Caco-2 (cell line): ENCODE results near the gene B3GAT1. TPM values are rescaled to one million over a fixed set of nuclear protein-coding genes. Genes with fewer than 3 reads are reported as not detected.

Experiments
- BruUV-seq: library from RNA; stranded (reverse); fragments of 400-500 nt; replicated peaks from 2 replicates; lab custom pipeline; 2021; lab: Mats Ljungman, UMichigan
- CTCF ChIA-PET: fragments of 300-600 bp; sonication (Branson Sonifier 250); formaldehyde crosslinking; loops from one replicate; lab custom pipeline; 2022; ENCODE audit warnings: antibody characterized with exemption; lab: Charles Lee
- POLR2A ChIA-PET: fragments of 300-600 bp; sonication (Branson Sonifier 250); formaldehyde crosslinking; loops from one replicate; lab custom pipeline; 2022; ENCODE audit warnings: antibody characterized with exemption; lab: Charles Lee
- DNase-seq, 2 experiments: peaks; one replicate each; pipeline versions ENCODE4 v3.0.0 to v3.0.0-alpha.2; 2020 to 2022
- H3K27me3 ChIP-seq: replicated peaks from 2 replicates; pipeline ENCODE4 v1.6.0; 2011; ENCODE audit warnings: low read length; ENCODE audit not compliant: control insufficient read depth, insufficient read depth
- H3K36me3 ChIP-seq: 2 replicates; pipeline ENCODE4 v1.5.1; 2011; ENCODE audit warnings: low read length; ENCODE audit not compliant: control insufficient read depth, insufficient read depth
- H3K4me1 ChIP-seq: fragments of 250-450 bp; sonication (Bioruptor Pico); 2 replicates; pipeline ENCODE4 v1.5.1; 2020; ENCODE audit warnings: mild to moderate bottlenecking
- H3K4me3 ChIP-seq: 2 replicates; pipeline ENCODE4 v1.5.1; 2011; ENCODE audit warnings: low read depth, mild to moderate bottlenecking, control low read depth, low read length
- H3K9me3 ChIP-seq: fragments of 250-450 bp; sonication (Bioruptor Pico); 2 replicates; pipeline ENCODE4 v1.5.1; 2020; ENCODE audit warnings: mild to moderate bottlenecking, moderate library complexity
- H3K27ac Mint-ChIP-seq: one replicate; pipeline ENCODE4 v1.8.0; 2022; ENCODE audit warnings: mixed read lengths; ENCODE audit not compliant: unreplicated experiment
- H3K27me3 Mint-ChIP-seq: one replicate; pipeline ENCODE4 v1.8.0; 2022; ENCODE audit warnings: mixed read lengths; ENCODE audit not compliant: insufficient read depth, unreplicated experiment
- H3K36me3 Mint-ChIP-seq: one replicate; pipeline ENCODE4 v1.8.0; 2022; ENCODE audit warnings: mild to moderate bottlenecking, mixed read lengths; ENCODE audit not compliant: insufficient read depth, unreplicated experiment
- H3K4me1 Mint-ChIP-seq: one replicate; pipeline ENCODE4 v1.8.0; 2022; ENCODE audit warnings: low read depth, mixed read lengths; ENCODE audit not compliant: unreplicated experiment
- H3K4me3 Mint-ChIP-seq: one replicate; pipeline ENCODE4 v1.8.0; 2022; ENCODE audit warnings: mild to moderate bottlenecking, moderate library complexity, mixed read lengths; ENCODE audit not compliant: unreplicated experiment
- H3K9me3 Mint-ChIP-seq: one replicate; pipeline ENCODE4 v1.8.0; 2022; ENCODE audit warnings: mixed read lengths; ENCODE audit not compliant: unreplicated experiment
- intact Hi-C: fragments of 100-400 bp; cut with micrococcal nuclease; formaldehyde crosslinking; loops from one replicate; pipeline ENCODE4 v1.10.0; 2022; ENCODE audit not compliant: unreplicated experiment
- total RNA-seq: library from RNA; stranded (reverse); gene quantifications from 2 replicates; pipeline ENCODE4 v1.2.3, GENCODE V29; 2022
- TF ChIP-seq, protein P1 (sequence below), 2 experiments: fragments of 200-600 bp in 1 of 2; IDR thresholded peaks; 1 replicate in 1 of 2; 2 replicates in 1 of 2; pipeline versions ENCODE4 v1.5.1 to v1.8.0; 2011 to 2022; ENCODE audit warnings: antibody characterized with exemption in 1 of 2, control low read depth in 1 of 2, inconsistent platforms in 1 of 2, low read depth in 1 of 2, low read length in 1 of 2, mild to moderate bottlenecking in 1 of 2, moderate library complexity in 1 of 2; ENCODE audit not compliant: insufficient read depth in 1 of 2, severe bottlenecking in 1 of 2, unreplicated experiment in 1 of 2

Gene B3GAT1
- total RNA-seq, 1 experiment from 2014 or later, result 0.11 TPM

- CTCF ChIA-PET, result no interaction called here
- TF ChIP-seq, protein P1, sequence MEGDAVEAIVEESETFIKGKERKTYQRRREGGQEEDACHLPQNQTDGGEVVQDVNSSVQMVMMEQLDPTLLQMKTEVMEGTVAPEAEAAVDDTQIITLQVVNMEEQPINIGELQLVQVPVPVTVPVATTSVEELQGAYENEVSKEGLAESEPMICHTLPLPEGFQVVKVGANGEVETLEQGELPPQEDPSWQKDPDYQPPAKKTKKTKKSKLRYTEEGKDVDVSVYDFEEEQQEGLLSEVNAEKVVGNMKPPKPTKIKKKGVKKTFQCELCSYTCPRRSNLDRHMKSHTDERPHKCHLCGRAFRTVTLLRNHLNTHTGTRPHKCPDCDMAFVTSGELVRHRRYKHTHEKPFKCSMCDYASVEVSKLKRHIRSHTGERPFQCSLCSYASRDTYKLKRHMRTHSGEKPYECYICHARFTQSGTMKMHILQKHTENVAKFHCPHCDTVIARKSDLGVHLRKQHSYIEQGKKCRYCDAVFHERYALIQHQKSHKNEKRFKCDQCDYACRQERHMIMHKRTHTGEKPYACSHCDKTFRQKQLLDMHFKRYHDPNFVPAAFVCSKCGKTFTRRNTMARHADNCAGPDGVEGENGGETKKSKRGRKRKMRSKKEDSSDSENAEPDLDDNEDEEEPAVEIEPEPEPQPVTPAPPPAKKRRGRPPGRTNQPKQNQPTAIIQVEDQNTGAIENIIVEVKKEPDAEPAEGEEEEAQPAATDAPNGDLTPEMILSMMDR (IDR thresholded peaks at IDR 0.05; ENCODE audit: insufficient read depth in 1 of 2, low read depth in 1 of 2, low read length in 1 of 2, severe bottlenecking in 1 of 2, unreplicated experiment in 1 of 2), result no peak
- POLR2A ChIA-PET, result no interaction called here
- Mint-ChIP-seq H3K9me3 (no peaks in the 10 kb centered on the region), H3K4me1 (no peaks in the 10 kb centered on the region), H3K27me3 (peaks cover 9% of the 10 kb centered on the region), H3K36me3 (no peaks in the 10 kb centered on the region), H3K27ac (no peak overlapping the region), H3K4me3 (no peak overlapping the region)
- DNase-seq, result no peak
- Histone ChIP-seq H3K4me1 (no peaks in the 10 kb centered on the region), H3K4me3 (no peak overlapping the region), H3K36me3 (no peaks in the 10 kb centered on the region), H3K27me3 (no peaks in the 10 kb centered on the region), H3K9me3 (no peaks in the 10 kb centered on the region)
- intact Hi-C loops, result no loop called here
- BruUV-seq, result no TSS peak
These were observed 38.4 kb downstream of the B3GAT1 start for GRCh38 chr11:134373591-134374052.

- POLR2A ChIA-PET, result no interaction called here
- H3K9me3 ChIP-seq, result no peaks in the 10 kb centered on the region
- H3K4me3 ChIP-seq, result no peak overlapping the region
- H3K4me1 ChIP-seq, result no peaks in the 10 kb centered on the region
- peaks cover 6% of the 10 kb centered on the region for H3K27me3 Mint-ChIP-seq
- H3K36me3 Mint-ChIP-seq, result no peaks in the 10 kb centered on the region
- no TSS peak for BruUV-seq
- H3K36me3 ChIP-seq, result no peaks in the 10 kb centered on the region
- H3K9me3 Mint-ChIP-seq, result no peaks in the 10 kb centered on the region
- intact Hi-C loops, result no loop called here
- H3K4me1 Mint-ChIP-seq, result no peaks in the 10 kb centered on the region
- no peak overlapping the region for H3K4me3 Mint-ChIP-seq
- H3K27ac Mint-ChIP-seq, result no peak overlapping the region
- CTCF ChIA-PET, result no interaction called here
- TF ChIP-seq, protein P1 (IDR thresholded peaks at IDR 0.05; ENCODE audit: insufficient read depth in 1 of 2, low read depth in 1 of 2, low read length in 1 of 2, severe bottlenecking in 1 of 2, unreplicated experiment in 1 of 2), result no peak
- DNase-seq, result no peak
- no peaks in the 10 kb centered on the region for H3K27me3 ChIP-seq
These were observed 39.1 kb downstream of the B3GAT1 start for GRCh38 chr11:134372961-134373360.

DNA sequence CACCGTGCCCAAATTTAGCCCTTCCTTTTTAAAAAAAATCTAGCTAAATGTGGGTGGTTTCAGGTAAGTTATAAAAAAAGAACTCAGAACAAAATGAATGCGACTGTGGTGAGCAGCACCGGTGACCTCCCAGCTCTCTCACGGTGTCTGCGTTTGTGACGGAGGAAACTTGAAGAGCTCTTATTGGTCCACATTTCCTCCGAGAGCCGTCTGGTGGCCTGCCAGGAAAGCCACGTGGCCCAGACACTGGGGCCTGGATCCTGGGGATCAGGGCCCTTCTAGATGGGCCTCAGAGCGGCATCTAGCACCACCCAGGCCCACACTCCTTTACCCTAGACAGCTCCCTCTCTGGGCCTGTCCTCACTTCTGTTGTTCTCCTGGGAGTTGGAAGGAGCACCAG, 39.5 kb downstream of the B3GAT1 start:
- Histone ChIP-seq H3K9me3 (no peaks in the 10 kb centered on the region), H3K36me3 (no peaks in the 10 kb centered on the region), H3K4me3 (no peak overlapping the region), H3K27me3 (no peaks in the 10 kb centered on the region), H3K4me1 (no peaks in the 10 kb centered on the region)
- TF ChIP-seq, protein P1 (IDR thresholded peaks at IDR 0.05; ENCODE audit: insufficient read depth in 1 of 2, low read depth in 1 of 2, low read length in 1 of 2, severe bottlenecking in 1 of 2, unreplicated experiment in 1 of 2), result no peak
- intact Hi-C loops, result no loop called here
- Mint-ChIP-seq H3K4me1 (no peaks in the 10 kb centered on the region), H3K27me3 (peaks cover 1% of the 10 kb centered on the region), H3K27ac (no peak overlapping the region), H3K4me3 (no peak overlapping the region), H3K9me3 (no peaks in the 10 kb centered on the region), H3K36me3 (no peaks in the 10 kb centered on the region)
- no peak for DNase-seq
- CTCF ChIA-PET, result interaction anchor here (0.9 kb wide), 1 partner anchor 97 kb away, joined by 3 read pairs; the partner anchor contains the start of gene GLB1L3
- POLR2A ChIA-PET, result no interaction called here
- BruUV-seq, result no TSS peak
